Upper lobe of right lung (tissue), 1 donor: Measurements from ENCODE around the gene P3H2. TPM values are rescaled to one million over a fixed set of nuclear protein-coding genes. Genes with fewer than 3 reads are reported as not detected.
A peak's percentile ranks its signal among the peaks of the same experiment; 100 is the strongest.

Experiments used
- ATAC-seq: fragments of 200-7000 bp; cut with Tn5 transposase; one replicate; pipeline ENCODE4 v1.9.1; 2020; ENCODE audit warnings: mild to moderate bottlenecking, moderate library complexity
- DNase-seq: peaks from one replicate; pipeline ENCODE4 v3.0.0-alpha.2; 2020
- H3K27ac ChIP-seq: fragments of 200-600 bp; one replicate; pipeline ENCODE4 v1.8.0; 2022
- H3K27me3 ChIP-seq: fragments of 200-600 bp; one replicate; pipeline ENCODE4 v1.8.0; 2022; ENCODE audit warnings: mild to moderate bottlenecking
- H3K36me3 ChIP-seq: fragments of 200-600 bp; one replicate; pipeline ENCODE4 v1.8.0; 2022
- H3K4me1 ChIP-seq: fragments of 200-600 bp; one replicate; pipeline ENCODE4 v1.8.0; 2022
- H3K4me3 ChIP-seq: fragments of 200-600 bp; one replicate; pipeline ENCODE4 v1.8.0; 2022; ENCODE audit warnings: mild to moderate bottlenecking
- H3K9me3 ChIP-seq: fragments of 200-600 bp; one replicate; pipeline ENCODE4 v1.8.0; 2022
- CTCF ChIP-seq: fragments of 200-600 bp; IDR thresholded peaks from one replicate; pipeline ENCODE4 v1.8.0; 2022; ENCODE audit warnings: antibody characterized with exemption
- intact Hi-C: fragments of 100-400 bp; cut with DNase I; formaldehyde crosslinking; loops from one replicate; pipeline ENCODE4 v1.11.0; 2022
- total RNA-seq: library from RNA; stranded (reverse); fragmentation: NEBNext Ultra II Directional; extraction: Animal tissue kit (Norgen Biotek cat#: 25700); gene quantifications from one replicate; pipeline ENCODE4 v1.2.1, GENCODE V29; 2021
- donor health status: DM: no; HTN: yes; CAD: no; lungs with severe emphysema.

Gene P3H2
- total RNA-seq, 1 donor from 2014 or later = 79.0 TPM

GRCh38 chr3:190064659-190065058 is 56.0 kb downstream of the P3H2 start:
- ATAC-seq (no peak), DNase-seq (no peak)
- H3K36me3 ChIP-seq = no peaks in the 10 kb centered on the region
- H3K4me3 ChIP-seq = no peak overlapping the region
- no peak for TF ChIP-seq CTCF
- no peaks in the 10 kb centered on the region for H3K27me3 ChIP-seq
- H3K4me1 ChIP-seq = no peaks in the 10 kb centered on the region
- H3K27ac ChIP-seq = no peak overlapping the region
- no peaks in the 10 kb centered on the region for H3K9me3 ChIP-seq
- intact Hi-C loops = no loop called here

GRCh38 chr3:190064112-190064511 is 56.6 kb downstream of the P3H2 start:
- DNase-seq (no peak), ATAC-seq (peak; percentile 84)
- no peak overlapping the region for H3K4me3 ChIP-seq

GRCh38 chr3:190063490-190063889 is 57.2 kb downstream of the P3H2 start:
- ATAC-seq = no peak
- Histone ChIP-seq H3K27me3 (no peaks in the 10 kb centered on the region), H3K36me3 (no peaks in the 10 kb centered on the region), H3K27ac (no peak overlapping the region), H3K9me3 (no peaks in the 10 kb centered on the region), H3K4me1 (no peaks in the 10 kb centered on the region), H3K4me3 (no peak overlapping the region)
- DNase-seq = no peak
- no peak for TF ChIP-seq CTCF
- intact Hi-C loops = no loop called here

More at GRCh38 chr3:190064112-190064511, 56.6 kb downstream of the P3H2 start:
- Histone ChIP-seq H3K27ac (no peak overlapping the region), H3K4me1 (no peaks in the 10 kb centered on the region), H3K9me3 (no peaks in the 10 kb centered on the region), H3K27me3 (no peaks in the 10 kb centered on the region), H3K36me3 (no peaks in the 10 kb centered on the region)
- no peak for TF ChIP-seq CTCF
- intact Hi-C loops = no loop called here

GRCh38 chr3:190060192-190060775 is 60.4 kb downstream of the P3H2 start:
- intact Hi-C loops = no loop called here
- ATAC-seq (no peak), DNase-seq (no peak)
- Histone ChIP-seq H3K4me3 (no peak overlapping the region), H3K36me3 (no peaks in the 10 kb centered on the region), H3K9me3 (no peaks in the 10 kb centered on the region), H3K27ac (no peak overlapping the region), H3K4me1 (no peaks in the 10 kb centered on the region), H3K27me3 (no peaks in the 10 kb centered on the region)
- no peak for TF ChIP-seq CTCF

GRCh38 chr3:190059242-190059590 is 61.5 kb downstream of the P3H2 start:
- Histone ChIP-seq H3K36me3 (no peaks in the 10 kb centered on the region), H3K9me3 (no peaks in the 10 kb centered on the region), H3K27ac (no peak overlapping the region), H3K4me3 (no peak overlapping the region), H3K27me3 (no peaks in the 10 kb centered on the region), H3K4me1 (no peaks in the 10 kb centered on the region)
- DNase-seq = no peak
- no peak for ATAC-seq
- TF ChIP-seq CTCF = no peak
- intact Hi-C loops = no loop called here
